ENCODE measurements around the gene SCGB1C2.

DNA sequence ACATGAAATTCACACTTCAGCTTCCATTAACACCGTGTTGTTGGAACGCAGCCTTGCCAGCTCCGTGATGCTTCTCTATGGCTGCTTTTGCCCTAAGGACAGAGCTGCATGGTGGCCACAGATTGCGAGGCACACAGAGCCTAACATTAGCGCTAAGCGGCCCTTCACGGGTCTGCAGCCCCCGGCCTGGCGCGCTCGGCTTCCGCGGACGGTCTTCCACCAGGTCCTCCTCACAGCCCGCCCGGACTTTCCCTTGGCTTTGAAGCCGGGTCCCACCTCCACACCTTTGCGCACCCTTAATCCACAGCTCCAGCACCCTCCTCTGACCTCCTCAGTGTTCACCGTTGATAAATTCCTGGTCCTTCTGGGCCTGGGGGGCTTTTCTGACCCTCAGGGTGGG, 19.6 kb downstream of the SCGB1C2 start:
- TF ChIP-seq, protein P1, sequence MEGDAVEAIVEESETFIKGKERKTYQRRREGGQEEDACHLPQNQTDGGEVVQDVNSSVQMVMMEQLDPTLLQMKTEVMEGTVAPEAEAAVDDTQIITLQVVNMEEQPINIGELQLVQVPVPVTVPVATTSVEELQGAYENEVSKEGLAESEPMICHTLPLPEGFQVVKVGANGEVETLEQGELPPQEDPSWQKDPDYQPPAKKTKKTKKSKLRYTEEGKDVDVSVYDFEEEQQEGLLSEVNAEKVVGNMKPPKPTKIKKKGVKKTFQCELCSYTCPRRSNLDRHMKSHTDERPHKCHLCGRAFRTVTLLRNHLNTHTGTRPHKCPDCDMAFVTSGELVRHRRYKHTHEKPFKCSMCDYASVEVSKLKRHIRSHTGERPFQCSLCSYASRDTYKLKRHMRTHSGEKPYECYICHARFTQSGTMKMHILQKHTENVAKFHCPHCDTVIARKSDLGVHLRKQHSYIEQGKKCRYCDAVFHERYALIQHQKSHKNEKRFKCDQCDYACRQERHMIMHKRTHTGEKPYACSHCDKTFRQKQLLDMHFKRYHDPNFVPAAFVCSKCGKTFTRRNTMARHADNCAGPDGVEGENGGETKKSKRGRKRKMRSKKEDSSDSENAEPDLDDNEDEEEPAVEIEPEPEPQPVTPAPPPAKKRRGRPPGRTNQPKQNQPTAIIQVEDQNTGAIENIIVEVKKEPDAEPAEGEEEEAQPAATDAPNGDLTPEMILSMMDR (conservative IDR thresholded peaks at IDR 0.05) = no peak
- TF ChIP-seq ZFX (IDR thresholded peaks at IDR 0.05) = no peak
